ENCODE results near the gene CRYBG3. TPM values are rescaled to one million over a fixed set of nuclear protein-coding genes. Genes with fewer than 3 reads are reported as not detected.

Gene CRYBG3
- total and polyA plus RNA-seq, 2 experiments from 2014 or later = 4.3 to 16.9 TPM

DNA sequence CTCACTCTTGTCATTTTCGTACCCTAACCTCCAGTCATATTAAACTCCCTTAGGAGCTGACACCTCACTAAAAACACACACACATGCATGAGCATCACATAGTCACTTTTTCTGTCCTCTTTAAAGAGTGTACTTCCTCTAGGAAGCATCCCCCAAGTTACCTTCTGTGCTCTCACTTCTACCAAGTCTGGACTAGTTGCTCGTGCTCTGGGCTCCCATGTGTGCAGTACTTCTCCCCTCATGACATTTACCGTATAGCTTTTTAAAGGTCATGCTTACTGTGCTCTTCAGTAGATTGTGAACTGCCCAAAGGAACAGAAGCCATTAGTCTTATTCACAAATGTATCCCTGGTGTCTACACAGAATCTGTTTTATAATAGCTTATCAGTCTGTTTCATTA lies 42.0 kb downstream of the CRYBG3 start:
- peaks cover 11% of the 10 kb centered on the region for H3K4me1 ChIP-seq (ENCODE audit: insufficient read depth)
- WGBS, 2 experiments (ENCODE audit: low coverage in 1 of 2, low lambda C conversion rate in 2 of 2, missing lambda C conversion rate in 2 of 2) = 92 to 99% methylated on average over 3 of the region's 3 CpGs
- H3K79me2 ChIP-seq (ENCODE audit: insufficient read depth) = peaks cover 74% of the 10 kb centered on the region

DNA sequence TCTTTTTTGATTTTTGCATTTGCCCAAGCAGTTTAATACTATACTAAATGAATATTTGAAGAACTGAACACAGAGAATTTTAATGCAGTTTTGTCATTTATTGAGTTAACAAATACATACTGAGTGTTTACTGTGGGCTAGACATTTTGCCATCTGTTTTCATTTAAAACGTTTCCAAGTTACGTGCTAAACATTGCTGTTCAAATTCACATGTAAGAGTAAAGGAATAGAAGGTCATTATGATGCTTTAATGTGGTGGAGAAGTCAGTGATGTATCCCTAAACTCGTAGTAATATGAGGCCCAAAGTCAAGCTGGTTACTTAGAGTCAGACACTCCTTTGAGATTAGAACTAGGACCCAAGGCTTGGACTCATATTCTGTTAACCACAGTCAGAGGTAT lies 49.4 kb downstream of the CRYBG3 start:
- peak overlapping the region; percentile 91 for H3K4me2 ChIP-seq (ENCODE audit: unreplicated experiment)
- no peaks in the 10 kb centered on the region for H3K27me3 ChIP-seq (replicated peaks; ENCODE audit: insufficient read depth)
- peaks cover 26% of the 10 kb centered on the region for H3K4me1 ChIP-seq (ENCODE audit: insufficient read depth)
- H2AFZ ChIP-seq = no peak overlapping the region
- H3K9me3 ChIP-seq (ENCODE audit: low read depth) = no peaks in the 10 kb centered on the region
- H3K36me3 ChIP-seq (ENCODE audit: low read depth) = no peaks in the 10 kb centered on the region
- H4K20me1 ChIP-seq (ENCODE audit: insufficient read depth) = no peaks in the 10 kb centered on the region
- H3K4me3 ChIP-seq = 0 out of 2 replicates have a peak overlapping the region, but pooled peaks have one; percentile 58
- peak overlapping the region; percentile 96 for H3K27ac ChIP-seq
- peaks cover 37% of the 10 kb centered on the region for H3K79me2 ChIP-seq (ENCODE audit: insufficient read depth)
- H3F3A ChIP-seq (ENCODE audit: insufficient read depth) = peaks cover 33% of the 10 kb centered on the region
- H3K9me2 ChIP-seq (ENCODE audit: insufficient read depth) = no peaks in the 10 kb centered on the region
- in situ Hi-C loops (cut with MboI) = no loop called here
- peak; percentile 59 for DNase-seq
- 4 to 9% methylated on average over 3 of the region's 3 CpGs for WGBS, 2 experiments (ENCODE audit: low coverage in 1 of 2, low lambda C conversion rate in 2 of 2, missing lambda C conversion rate in 2 of 2)
- TF ChIP-seq EZH2 (IDR thresholded peaks at IDR 0.05; ENCODE audit: insufficient read depth, poor library complexity, severe bottlenecking) (no peak), EZH2phosphoT487 (IDR thresholded peaks at IDR 0.05; ENCODE audit: insufficient read depth, low read depth) (no peak)
- H3K9ac ChIP-seq = peak overlapping the region; percentile 78

More for the DNA sequence above, 42.0 kb downstream of the CRYBG3 start:
- in situ Hi-C loops (cut with MboI) = no loop called here
- no peak for TF ChIP-seq EZH2phosphoT487 (IDR thresholded peaks at IDR 0.05; ENCODE audit: insufficient read depth, low read depth)
- H3K36me3 ChIP-seq (ENCODE audit: low read depth) = peaks cover 8% of the 10 kb centered on the region; the same call in 1 of the 2 replicates
- no peak overlapping the region for H3K9ac ChIP-seq
- no peak overlapping the region for H2AFZ ChIP-seq
- H3K9me2 ChIP-seq (ENCODE audit: insufficient read depth) = no peaks in the 10 kb centered on the region
- peak overlapping the region; percentile 42; the same call in 1 of the 2 replicates for H3K27ac ChIP-seq
- no peaks in the 10 kb centered on the region for H4K20me1 ChIP-seq (ENCODE audit: insufficient read depth)
- no peak for DNase-seq
- H3K4me3 ChIP-seq = no peak overlapping the region
- H3K27me3 ChIP-seq (replicated peaks; ENCODE audit: insufficient read depth) = no peaks in the 10 kb centered on the region
- H3K9me3 ChIP-seq (ENCODE audit: low read depth) = no peaks in the 10 kb centered on the region
- no peak overlapping the region for H3K4me2 ChIP-seq (ENCODE audit: unreplicated experiment)
- peaks cover 8% of the 10 kb centered on the region for H3F3A ChIP-seq (ENCODE audit: insufficient read depth)

DNA sequence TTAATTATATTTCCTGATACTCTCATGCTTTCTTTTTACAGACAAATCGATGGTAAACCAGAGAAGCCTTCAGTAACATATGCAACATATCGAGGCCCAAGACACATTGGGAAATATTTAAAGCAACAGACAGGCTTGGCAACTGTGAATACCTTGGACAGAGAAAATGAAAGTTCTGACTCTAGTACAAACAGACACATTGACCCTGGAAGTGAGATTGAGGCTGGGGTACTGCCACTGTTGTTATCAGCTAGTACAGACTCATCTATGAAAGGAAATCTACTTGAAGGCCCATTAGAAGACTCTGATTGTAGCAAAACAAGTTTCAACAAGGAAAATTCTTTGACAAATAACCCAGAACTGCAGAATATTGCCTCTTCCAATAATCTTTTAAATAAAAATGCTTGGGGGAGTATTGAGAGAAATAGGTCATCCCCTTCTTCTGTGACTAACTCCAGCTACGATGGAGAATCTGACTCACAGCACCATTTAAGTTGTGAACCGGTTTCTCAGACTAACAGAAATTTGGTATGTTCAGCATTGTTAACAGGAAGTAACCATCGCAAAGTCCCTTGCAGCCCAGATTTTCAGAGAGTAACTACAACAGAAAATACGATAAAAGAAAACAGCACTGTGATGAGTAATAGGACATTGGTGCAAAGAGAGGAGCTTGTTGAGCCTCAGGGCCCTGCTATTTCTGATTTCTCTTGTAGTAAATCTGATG lies 50.2 kb downstream of the CRYBG3 start:
- Histone ChIP-seq H3K9ac (peak overlapping the region; percentile 78), H3K27ac (peak overlapping the region; percentile 96), H3K4me2 (ENCODE audit: unreplicated experiment) (peak overlapping the region; percentile 91), H3K4me1 (ENCODE audit: insufficient read depth) (peaks cover 26% of the 10 kb centered on the region), H3K9me3 (ENCODE audit: low read depth) (no peaks in the 10 kb centered on the region), H3K9me2 (ENCODE audit: insufficient read depth) (no peaks in the 10 kb centered on the region), H3F3A (ENCODE audit: insufficient read depth) (peaks cover 33% of the 10 kb centered on the region), H3K27me3 (replicated peaks; ENCODE audit: insufficient read depth) (no peaks in the 10 kb centered on the region), H4K20me1 (ENCODE audit: insufficient read depth) (no peaks in the 10 kb centered on the region), H3K79me2 (ENCODE audit: insufficient read depth) (peaks cover 29% of the 10 kb centered on the region), H3K4me3 (peak overlapping the region; percentile 58), H2AFZ (peak overlapping the region; percentile 28; the same call in 1 of the 2 replicates), H3K36me3 (ENCODE audit: low read depth) (no peaks in the 10 kb centered on the region)
- DNase-seq = peak; percentile 98
- in situ Hi-C loops (cut with MboI) = no loop called here
- WGBS, 2 experiments (ENCODE audit: low coverage in 1 of 2, low lambda C conversion rate in 2 of 2, missing lambda C conversion rate in 2 of 2) = 1 to 3% methylated on average over 6 of the region's 6 CpGs
- TF ChIP-seq EZH2 (IDR thresholded peaks at IDR 0.05; ENCODE audit: insufficient read depth, poor library complexity, severe bottlenecking) (no peak), EZH2phosphoT487 (IDR thresholded peaks at IDR 0.05; ENCODE audit: insufficient read depth, low read depth) (no peak)

DNA sequence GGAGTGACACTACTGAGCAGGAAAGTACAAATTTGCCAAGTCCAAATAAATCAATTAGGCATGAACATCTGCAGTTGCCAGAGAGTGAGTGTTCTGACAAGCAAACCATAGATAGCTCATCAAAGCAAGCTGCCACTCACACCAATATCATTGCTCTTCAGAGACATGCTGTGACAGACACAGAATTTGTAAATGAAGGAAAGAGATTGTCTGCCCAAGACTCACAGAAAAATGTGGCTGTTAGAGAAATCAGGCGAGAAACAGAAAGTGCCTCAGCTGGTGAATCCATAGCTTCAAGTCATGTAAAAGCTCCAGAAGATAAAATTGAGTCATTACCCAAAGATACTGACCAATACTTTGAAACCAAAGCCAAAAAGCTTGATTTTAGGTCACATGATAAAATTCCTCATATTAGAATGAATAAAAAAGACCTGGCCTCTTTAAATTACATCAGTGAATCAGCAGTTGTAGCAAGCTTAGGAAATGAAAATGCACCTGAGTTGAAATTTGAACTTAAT lies 50.8 kb downstream of the CRYBG3 start:
- Histone ChIP-seq H4K20me1 (ENCODE audit: insufficient read depth) (no peaks in the 10 kb centered on the region), H3K4me1 (ENCODE audit: insufficient read depth) (peaks cover 26% of the 10 kb centered on the region), H2AFZ (no peak overlapping the region), H3K27ac (peak overlapping the region; percentile 96), H3K36me3 (ENCODE audit: low read depth) (no peaks in the 10 kb centered on the region), H3K9ac (peak overlapping the region; percentile 78), H3K79me2 (ENCODE audit: insufficient read depth) (peaks cover 23% of the 10 kb centered on the region), H3K9me2 (ENCODE audit: insufficient read depth) (no peaks in the 10 kb centered on the region), H3K9me3 (ENCODE audit: low read depth) (no peaks in the 10 kb centered on the region), H3K27me3 (replicated peaks; ENCODE audit: insufficient read depth) (no peaks in the 10 kb centered on the region), H3K4me2 (ENCODE audit: unreplicated experiment) (peak overlapping the region; percentile 80), H3F3A (ENCODE audit: insufficient read depth) (peaks cover 33% of the 10 kb centered on the region), H3K4me3 (peak overlapping the region; percentile 44)
- TF ChIP-seq EZH2phosphoT487 (IDR thresholded peaks at IDR 0.05; ENCODE audit: insufficient read depth, low read depth) = no peak
- TF ChIP-seq EZH2 (IDR thresholded peaks at IDR 0.05; ENCODE audit: insufficient read depth, poor library complexity, severe bottlenecking) = no peak
- DNase-seq = peak; percentile 61
- in situ Hi-C loops (cut with MboI) = no loop called here
- 0 to 5% methylated on average over 1 of the region's 1 CpG for WGBS, 2 experiments (ENCODE audit: low coverage in 1 of 2, low lambda C conversion rate in 2 of 2, missing lambda C conversion rate in 2 of 2)
